ENCODE results near the gene SLK.

Gene SLK

GRCh38 chr10:103919648-103920025, 47.3 kb upstream of the SLK start:
- TF ChIP-seq CTCF (IDR thresholded peaks at IDR 0.05; ENCODE audit: insufficient read depth, low read length, poor library complexity, severe bottlenecking) (no peak), EZH2phosphoT487 (conservative IDR thresholded peaks at IDR 0.05; ENCODE audit: low read length) (no peak)
- Histone ChIP-seq H3K9ac (ENCODE audit: low read length) (no peak overlapping the region), H2AFZ (ENCODE audit: low read depth, low read length, severe bottlenecking) (no peak overlapping the region), H3K9me3 (ENCODE audit: insufficient read depth, low read length) (peaks cover 6% of the 10 kb centered on the region; the same call in 1 of the 2 replicates), H3K27me3 (ENCODE audit: low read length) (no peaks in the 10 kb centered on the region), H4K20me1 (ENCODE audit: low read depth, low read length) (no peaks in the 10 kb centered on the region), H3K79me2 (ENCODE audit: insufficient read depth, low read length) (no peaks in the 10 kb centered on the region; the same call in 1 of the 2 replicates), H3K4me3 (ENCODE audit: insufficient read depth, low read length, poor library complexity, severe bottlenecking) (no peak overlapping the region), H3K4me2 (ENCODE audit: low read depth, low read length, poor library complexity, severe bottlenecking) (no peak overlapping the region), H3K27ac (ENCODE audit: low read depth, low read length) (no peak overlapping the region), H3F3A (ENCODE audit: insufficient read depth) (peaks cover 5% of the 10 kb centered on the region; the same call in 1 of the 2 replicates), H3K36me3 (ENCODE audit: low read length) (0 out of 2 replicates have a peak, but pooled peaks cover 7% of the 10 kb centered on the region), H3K9me2 (replicated peaks; ENCODE audit: insufficient read depth, low read length) (no peaks in the 10 kb centered on the region)

- Histone ChIP-seq H3K27me3 (ENCODE audit: low read length) (no peaks in the 10 kb centered on the region), H3K9ac (ENCODE audit: low read length) (no peak overlapping the region), H3K9me2 (replicated peaks; ENCODE audit: insufficient read depth, low read length) (no peaks in the 10 kb centered on the region), H2AFZ (ENCODE audit: low read depth, low read length, severe bottlenecking) (no peak overlapping the region), H3K4me3 (ENCODE audit: insufficient read depth, low read length, poor library complexity, severe bottlenecking) (no peak overlapping the region), H3K79me2 (ENCODE audit: insufficient read depth, low read length) (no peaks in the 10 kb centered on the region; the same call in 1 of the 2 replicates), H3K27ac (ENCODE audit: low read depth, low read length) (no peak overlapping the region), H3K4me2 (ENCODE audit: low read depth, low read length, poor library complexity, severe bottlenecking) (no peak overlapping the region), H4K20me1 (ENCODE audit: low read depth, low read length) (no peaks in the 10 kb centered on the region), H3K36me3 (ENCODE audit: low read length) (no peaks in the 10 kb centered on the region), H3F3A (ENCODE audit: insufficient read depth) (peaks cover 5% of the 10 kb centered on the region; the same call in 1 of the 2 replicates), H3K9me3 (ENCODE audit: insufficient read depth, low read length) (no peaks in the 10 kb centered on the region)
- TF ChIP-seq CTCF (IDR thresholded peaks at IDR 0.05; ENCODE audit: insufficient read depth, low read length, poor library complexity, severe bottlenecking) (no peak), EZH2phosphoT487 (conservative IDR thresholded peaks at IDR 0.05; ENCODE audit: low read length) (no peak)
Measured at GRCh38 chr10:103921248-103921647, 45.7 kb upstream of the SLK start.

GRCh38 chr10:103921750-103922195, 45.2 kb upstream of the SLK start:
- H3K79me2 ChIP-seq (ENCODE audit: insufficient read depth, low read length) = no peaks in the 10 kb centered on the region; the same call in 1 of the 2 replicates
- H3K27me3 ChIP-seq (ENCODE audit: low read length) = no peaks in the 10 kb centered on the region
- H3K4me2 ChIP-seq (ENCODE audit: low read depth, low read length, poor library complexity, severe bottlenecking) = no peak overlapping the region
- peaks cover 2% of the 10 kb centered on the region; the same call in 1 of the 2 replicates for H3F3A ChIP-seq (ENCODE audit: insufficient read depth)
- H3K9me2 ChIP-seq (replicated peaks; ENCODE audit: insufficient read depth, low read length) = no peaks in the 10 kb centered on the region
- no peak overlapping the region for H3K27ac ChIP-seq (ENCODE audit: low read depth, low read length)
- TF ChIP-seq EZH2phosphoT487 (conservative IDR thresholded peaks at IDR 0.05; ENCODE audit: low read length) (no peak), CTCF (IDR thresholded peaks at IDR 0.05; ENCODE audit: insufficient read depth, low read length, poor library complexity, severe bottlenecking) (no peak)
- H4K20me1 ChIP-seq (ENCODE audit: low read depth, low read length) = no peaks in the 10 kb centered on the region
- H3K9me3 ChIP-seq (ENCODE audit: insufficient read depth, low read length) = no peaks in the 10 kb centered on the region
- H3K9ac ChIP-seq (ENCODE audit: low read length) = no peak overlapping the region
- H3K4me3 ChIP-seq (ENCODE audit: insufficient read depth, low read length, poor library complexity, severe bottlenecking) = no peak overlapping the region
- no peak overlapping the region for H2AFZ ChIP-seq (ENCODE audit: low read depth, low read length, severe bottlenecking)
- no peaks in the 10 kb centered on the region for H3K36me3 ChIP-seq (ENCODE audit: low read length)
